ENCODE data around the gene CACNA2D2. TPM values are rescaled to one million over a fixed set of nuclear protein-coding genes. Genes with fewer than 3 reads are reported as not detected.

The CACNA2D2 gene
- total RNA-seq: 4.1 TPM

GRCh38 chr3:50503504-50504342 is at the start of gene CACNA2D2:
TSS of gene CACNA2D2 (minus strand) at chr3:50503634. CDS start at chr3:50503423, 211 bp downstream.

GRCh38 chr3:50358911-50359759 is 144.3 kb downstream of the CACNA2D2 start, which contains the start of gene TMEM115:
TSS of gene TMEM115 (minus strand) at chr3:50359521. CDS start at chr3:50359063, 458 bp downstream.

GRCh38 chr3:50350527-50351322 is 152.7 kb downstream of the CACNA2D2 start, which contains the start of the genes CYB561D2 and NPRL2:
TSS of gene CYB561D2 (plus strand) at chr3:50350862. CDS start at chr3:50351434, 572 bp downstream.
TSS of gene NPRL2 (minus strand) at chr3:50350775. CDS start at chr3:50350652, 123 bp downstream.

GRCh38 chr3:50345586-50346234 is 157.7 kb downstream of the CACNA2D2 start, which contains the start of gene ZMYND10:
TSS of gene ZMYND10 (minus strand) at chr3:50345732. CDS start at chr3:50345579, 153 bp downstream.

GRCh38 chr3:50340448-50341329 is 162.7 kb downstream of the CACNA2D2 start, which contains the start of gene RASSF1:
TSS of gene RASSF1 (minus strand) at chr3:50340836. CDS start at chr3:50340805, 31 bp downstream.

GRCh38 chr3:50327943-50328691 is 175.3 kb downstream of the CACNA2D2 start, which contains the start of gene TUSC2:
TSS of gene TUSC2 (minus strand) at chr3:50328223. CDS start at chr3:50328099, 124 bp downstream.

GRCh38 chr3:50322386-50323091 is 180.9 kb downstream of the CACNA2D2 start, which contains the start of gene HYAL2:
TSS of gene HYAL2 (minus strand) at chr3:50322745. CDS start at chr3:50320489, 2,256 bp downstream.

Small RNA genes within 50 kb of the gene (small RNA-seq; reads per million reads assigned to genes)
- not detected for gene RNA5SP131 (ENCODE audit: low replicate concordance)

Other genes starting within 250 kb of the CACNA2D2 start
- gene SEMA3B, start 234.5 kb downstream of the CACNA2D2 start, total RNA-seq: 5.3 TPM
- not detected for gene LSMEM2, start 224.5 kb downstream of the CACNA2D2 start, total RNA-seq
- 28.2 TPM for gene IFRD2, start 211.2 kb downstream of the CACNA2D2 start, total RNA-seq
- gene HYAL3, start 204.2 kb downstream of the CACNA2D2 start, total RNA-seq: 5.6 TPM
- 10.3 TPM for gene NAA80, start 204.2 kb downstream of the CACNA2D2 start, total RNA-seq
- 2.8 TPM for gene HYAL1, start 200.1 kb downstream of the CACNA2D2 start, total RNA-seq
- 41.6 TPM for gene HYAL2, start 180.9 kb downstream of the CACNA2D2 start, total RNA-seq
- gene TUSC2, start 175.4 kb downstream of the CACNA2D2 start, total RNA-seq: 10.6 TPM
- 14.1 TPM for gene RASSF1, start 162.8 kb downstream of the CACNA2D2 start, total RNA-seq
- gene ZMYND10, start 157.9 kb downstream of the CACNA2D2 start, total RNA-seq: 3.4 TPM
- 33.5 TPM for gene NPRL2, start 152.9 kb downstream of the CACNA2D2 start, total RNA-seq
- gene CYB561D2, start 152.8 kb downstream of the CACNA2D2 start, total RNA-seq: 17.8 TPM
- gene TMEM115, start 144.1 kb downstream of the CACNA2D2 start, total RNA-seq: 21.3 TPM
- 12.2 TPM for gene C3orf18, start 64.1 kb upstream of the CACNA2D2 start, total RNA-seq
- 11.6 TPM for gene HEMK1, start 65.9 kb upstream of the CACNA2D2 start, total RNA-seq
- gene CISH, start 108.1 kb upstream of the CACNA2D2 start, total RNA-seq: 0.63 TPM
- 5.3 TPM for gene MAPKAPK3, start 113.5 kb upstream of the CACNA2D2 start, total RNA-seq
- 60.7 TPM for gene DOCK3, start 171.3 kb upstream of the CACNA2D2 start, total RNA-seq